IMR-90 (cell line): ENCODE results near the gene MKNK2. TPM values are rescaled to one million over a fixed set of nuclear protein-coding genes. Genes with fewer than 3 reads are reported as not detected.
A peak's percentile ranks its signal among the peaks of the same experiment; 100 is the strongest.

Experiments used
- ATAC-seq: fragments of 200-7000 bp; cut with Tn5 transposase; 2 replicates; pipeline ENCODE4 v1.9.1; 2020; ENCODE audit warnings: low read depth, mild to moderate bottlenecking, moderate library complexity
- BruUV-seq: library from RNA; stranded (reverse); fragments of 400-500 nt; replicated peaks from 2 replicates; lab custom pipeline; 2021; lab: Mats Ljungman, UMichigan
- CTCF ChIA-PET: fragments of 300-600 bp; formaldehyde crosslinking; extraction: SDS; loops from one replicate; lab custom pipeline; 2021; ENCODE audit warnings: antibody characterized with exemption; lab: Yijun Ruan, JAX
- POLR2A ChIA-PET: fragments of 300-600 bp; sonication (Branson Sonifier 250); formaldehyde crosslinking; loops from one replicate; lab custom pipeline; 2022; ENCODE audit warnings: antibody characterized with exemption; ENCODE audit not compliant: unreplicated experiment; lab: Charles Lee
- DNase-seq: peaks from one replicate; pipeline ENCODE4 v3.0.0; 2013
- H2AFZ ChIP-seq: replicated peaks from 2 replicates; pipeline ENCODE3; 2013; ENCODE audit warnings: low read length, mild to moderate bottlenecking; ENCODE audit not compliant: poor library complexity
- H2AK5ac ChIP-seq: 2 replicates; pipeline ENCODE4 v1.6.1; 2013; ENCODE audit warnings: low read depth, low read length, inconsistent platforms
- H2AK9ac ChIP-seq: replicated peaks from 2 replicates; pipeline ENCODE3; 2013; ENCODE audit warnings: mild to moderate bottlenecking, low read depth, low read length, moderate library complexity; ENCODE audit not compliant: poor library complexity
- H2BK120ac ChIP-seq: 2 replicates; pipeline ENCODE4 v1.6.1; 2013; ENCODE audit warnings: low read depth, low read length, inconsistent platforms
- H2BK15ac ChIP-seq: 3 replicates; pipeline ENCODE4 v1.6.1; 2013; ENCODE audit warnings: low read depth, low read length, inconsistent platforms
- H2BK20ac ChIP-seq: 2 replicates; pipeline ENCODE4 v1.6.1; 2013; ENCODE audit warnings: low read depth, mild to moderate bottlenecking, inconsistent platforms, low read length, moderate library complexity
- H2BK5ac ChIP-seq: 2 replicates; pipeline ENCODE4 v1.6.1; 2013; ENCODE audit warnings: mild to moderate bottlenecking, low read depth, low read length, inconsistent platforms; ENCODE audit not compliant: poor library complexity, severe bottlenecking
- H3K14ac ChIP-seq: replicated peaks from 2 replicates; pipeline ENCODE4 v1.6.1; 2013; ENCODE audit warnings: low read depth, low read length, inconsistent platforms
- H3K18ac ChIP-seq: 2 replicates; pipeline ENCODE4 v1.6.1; 2013; ENCODE audit warnings: low read depth, low read length, control low read depth
- H3K23ac ChIP-seq: 2 replicates; pipeline ENCODE4 v1.6.1; 2013; ENCODE audit warnings: low read depth, low read length, inconsistent platforms
- H3K27ac ChIP-seq: 2 replicates; pipeline ENCODE4 v1.5.1; 2013; ENCODE audit warnings: mild to moderate bottlenecking, control low read depth, low read length; ENCODE audit not compliant: insufficient read depth
- H3K27me3 ChIP-seq: 2 replicates; pipeline ENCODE4 v1.6.1; 2013; ENCODE audit warnings: low read length; ENCODE audit not compliant: control insufficient read depth, insufficient read depth
- H3K36me3 ChIP-seq: 2 replicates; pipeline ENCODE4 v1.6.1; 2013; ENCODE audit warnings: low read length, mixed read lengths; ENCODE audit not compliant: control insufficient read depth, insufficient read depth
- H3K4ac ChIP-seq: 2 replicates; pipeline ENCODE4 v1.6.1; 2013; ENCODE audit warnings: low read depth, low read length, inconsistent platforms
- H3K4me1 ChIP-seq: 2 replicates; pipeline ENCODE4 v1.6.1; 2013; ENCODE audit warnings: low read length, mixed read lengths; ENCODE audit not compliant: control insufficient read depth, insufficient read depth
- H3K4me2 ChIP-seq: 2 replicates; pipeline ENCODE4 v1.6.1; 2013; ENCODE audit warnings: low read depth, mild to moderate bottlenecking, control low read depth, low read length, moderate library complexity
- H3K4me3 ChIP-seq: 2 replicates; pipeline ENCODE4 v1.5.1; 2013; ENCODE audit warnings: low read depth, mild to moderate bottlenecking, control low read depth, low read length, moderate library complexity; ENCODE audit not compliant: insufficient read depth
- H3K56ac ChIP-seq: 2 replicates; pipeline ENCODE4 v1.6.1; 2013; ENCODE audit warnings: low read length, inconsistent platforms; ENCODE audit not compliant: insufficient read depth; ENCODE audit errors: extremely low read depth
- H3K79me1 ChIP-seq, 2 experiments: 2 replicates each; pipeline ENCODE4 v1.6.1; 2013; ENCODE audit warnings: low read length in 2 of 2, inconsistent platforms in 1 of 2, low read depth in 1 of 2
- H3K9ac ChIP-seq: 2 replicates; pipeline ENCODE4 v1.6.1; 2013; ENCODE audit warnings: low read depth, low read length, control low read depth
- H3K9me1 ChIP-seq: 2 replicates; pipeline ENCODE4 v1.6.1; 2013; ENCODE audit warnings: low read length, inconsistent platforms; ENCODE audit not compliant: insufficient read depth
- H3K9me3 ChIP-seq: 2 replicates; pipeline ENCODE4 v1.6.1; 2013; ENCODE audit warnings: low read length; ENCODE audit not compliant: control insufficient read depth, insufficient read depth
- H4K20me1 ChIP-seq: 2 replicates; pipeline ENCODE4 v1.6.1; 2013; ENCODE audit warnings: low read length, inconsistent platforms; ENCODE audit not compliant: insufficient read depth
- H4K5ac ChIP-seq: 2 replicates; pipeline ENCODE4 v1.6.1; 2013; ENCODE audit warnings: mild to moderate bottlenecking, low read depth, low read length, control low read depth
- H4K8ac ChIP-seq, 2 experiments: 2 replicates each; pipeline ENCODE4 v1.6.1; 2013; ENCODE audit warnings: low read depth in 2 of 2, low read length in 2 of 2, control low read depth in 1 of 2, inconsistent platforms in 1 of 2
- H4K91ac ChIP-seq: 2 replicates; pipeline ENCODE4 v1.6.1; 2013; ENCODE audit warnings: low read depth, low read length, inconsistent platforms; ENCODE audit not compliant: insufficient read depth
- CEBPB ChIP-seq: IDR thresholded peaks from 2 replicates; pipeline ENCODE4 v1.6.1; 2012; ENCODE audit warnings: low read depth, low read length, improper control_type of control experiment
- RCOR1 ChIP-seq: IDR thresholded peaks from 2 replicates; pipeline ENCODE4 v1.6.1; 2012; ENCODE audit warnings: mild to moderate bottlenecking, low read length, improper control_type of control experiment; ENCODE audit not compliant: insufficient replicate concordance
- RFX5 ChIP-seq: IDR thresholded peaks from 2 replicates; pipeline ENCODE4 v1.8.0; 2012; ENCODE audit warnings: low read depth, mild to moderate bottlenecking, low read length, moderate library complexity
- USF2 ChIP-seq: fragments of 150-350 bp; IDR thresholded peaks from 2 replicates; pipeline ENCODE4 v1.6.1; 2017; ENCODE audit warnings: mild to moderate bottlenecking, antibody characterized with exemption, low read length, low read depth
- WGBS, 2 experiments: methylation state at CpG; one replicate each; pipeline versions ENCODE4 v1.1.5 to v1.1.7; 2013; ENCODE audit warnings: missing lambda C conversion rate in 2 of 2; ENCODE audit not compliant: insufficient read length in 1 of 2; ENCODE audit errors: extremely low coverage in 2 of 2; 5-methylcytosine and 5-hydroxymethylcytosine counted together
- dilution Hi-C: fragments of 300-500 bp; cut with HindIII; formaldehyde crosslinking; loops from one replicate; pipeline ENCODE4 v1.14.3; 2018; ENCODE audit warnings: low sequenced_read_pairs; ENCODE audit not compliant: unreplicated experiment
- in situ Hi-C: fragments of 300-500 bp; cut with MboI; formaldehyde crosslinking; loops from 3 replicates; pipeline ENCODE4 v1.14.3; 2019; ENCODE audit warnings: low sequenced_read_pairs, inconsistent platforms, mixed read lengths
- intact Hi-C: fragments of 100-400 bp; cut with micrococcal nuclease; formaldehyde crosslinking; loops from 2 replicates; pipeline ENCODE4 v1.10.0; 2022
- polyA plus RNA-seq, 3 experiments: library from polyadenylated mRNA; depleted of rRNA; stranded (reverse); fragments of >200 nt; gene quantifications; 2 replicates each; pipeline ENCODE4 v1.2.3, GENCODE V29; 2012; ENCODE audit warnings: low replicate concordance in 1 of 3
- total RNA-seq: library from RNA; depleted of rRNA; stranded (reverse); fragments of >200 nt; gene quantifications from 2 replicates; pipeline ENCODE4 v1.2.3, GENCODE V29; 2012

Gene MKNK2
- total and polyA plus RNA-seq, 2 of the 4 experiments (the other 2 are of a cell fraction) = 21.9 to 31.8 TPM

DNA sequence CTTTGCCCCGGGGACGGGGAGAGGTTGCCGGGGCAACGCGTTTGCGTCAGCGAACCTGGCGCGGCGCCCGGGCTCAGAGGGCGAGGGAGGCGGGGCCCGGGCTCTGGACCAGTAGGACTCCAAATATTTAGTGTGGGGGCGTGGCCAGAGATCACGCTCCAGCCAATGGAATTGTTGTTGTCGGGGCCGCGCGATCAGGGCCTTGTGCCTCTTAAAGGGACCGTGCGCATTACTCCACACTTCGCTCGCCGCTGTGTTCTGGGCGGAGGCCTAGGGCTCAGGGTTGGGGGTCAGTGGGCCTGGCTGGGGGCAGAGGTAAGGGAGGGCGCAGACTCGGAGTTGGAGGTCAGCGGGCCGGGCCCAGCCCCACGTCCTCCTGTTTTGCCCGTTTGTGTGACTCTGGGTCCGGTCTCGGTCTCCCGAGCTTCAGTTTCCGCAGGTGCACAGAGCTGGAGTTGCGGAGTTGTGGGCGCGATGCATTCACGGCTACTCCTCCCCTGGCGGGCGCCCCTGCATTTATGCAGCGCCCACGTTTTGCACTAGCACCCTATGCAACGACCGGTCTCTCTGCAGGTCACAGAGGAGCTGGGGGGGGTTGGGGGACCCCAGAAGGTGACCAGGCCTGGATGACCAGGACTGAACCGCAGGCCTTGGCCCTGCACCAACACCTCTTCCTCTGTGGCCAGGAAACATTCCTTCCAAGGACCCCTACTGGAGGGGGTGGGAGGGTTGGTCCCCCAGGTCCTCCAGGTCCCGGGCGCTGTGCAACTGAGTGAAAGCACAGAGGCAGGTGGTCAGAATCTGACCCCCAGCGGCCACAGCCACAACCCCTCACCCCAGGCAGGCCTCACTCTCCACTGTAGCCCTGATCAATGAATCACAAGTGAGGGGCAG, 10.7 kb upstream of the MKNK2 start:
- H3K27ac ChIP-seq = peak overlapping the region; percentile 92
- peak overlapping the region; percentile 93 for H3K14ac ChIP-seq
- H3K79me1 ChIP-seq = peaks cover 5 to 31% of the 10 kb centered on the region in 2 experiments; a peak in 3 of 4 replicates
- intact Hi-C loops = no loop called here
- peak overlapping the region; percentile 85; the same call in 1 of the 2 replicates for H4K91ac ChIP-seq
- H3K18ac ChIP-seq = peak overlapping the region; percentile 81
- no peaks in the 10 kb centered on the region for H3K27me3 ChIP-seq
- H2BK15ac ChIP-seq = peak overlapping the region; percentile 97; the same call in 1 of the 3 replicates
- POLR2A ChIA-PET = no interaction called here
- in situ Hi-C loops = no loop called here
- H2AFZ ChIP-seq = peak overlapping the region; percentile 99
- no peaks in the 10 kb centered on the region for H3K9me3 ChIP-seq
- peak overlapping the region; percentile 46 to 98 for H4K8ac ChIP-seq
- peaks cover 8% of the 10 kb centered on the region for H3K9me1 ChIP-seq
- peak overlapping the region; percentile 91 for H2AK5ac ChIP-seq
- H2BK20ac ChIP-seq = 0 out of 2 replicates have a peak overlapping the region, but pooled peaks have one; percentile 18
- peak overlapping the region; percentile 77 for H3K56ac ChIP-seq
- DNase-seq (peak; percentile 95), ATAC-seq (peak; percentile 89)
- 2% methylated on average over 31 of the region's 50 CpGs; no CpG with 5 or more reads in 1 of the 2 experiments for WGBS, 2 experiments
- H4K5ac ChIP-seq = peak overlapping the region; percentile 92
- H3K36me3 ChIP-seq = no peaks in the 10 kb centered on the region
- peak overlapping the region; percentile 93 for H2BK120ac ChIP-seq
- H3K9ac ChIP-seq = peak overlapping the region; percentile 83
- BruUV-seq = no TSS peak
- peaks cover 24% of the 10 kb centered on the region for H3K4me1 ChIP-seq
- CTCF ChIA-PET = no interaction called here
- dilution Hi-C loops = no loop called here
- H2AK9ac ChIP-seq = peak overlapping the region; percentile 97
- TF ChIP-seq RCOR1 = no peak
- TF ChIP-seq CEBPB = peak; percentile 30; the same call in 1 of the 2 replicates
- TF ChIP-seq USF2 = peak; percentile 28; the same call in 1 of the 2 replicates
- peak; percentile 86 for TF ChIP-seq RFX5
- H4K20me1 ChIP-seq = no peaks in the 10 kb centered on the region
- H3K4ac ChIP-seq = peak overlapping the region; percentile 86
- H3K4me2 ChIP-seq = peak overlapping the region; percentile 94
- H3K4me3 ChIP-seq = peak overlapping the region; percentile 69
- H3K23ac ChIP-seq = peak overlapping the region; percentile 72; the same call in 1 of the 2 replicates
- peak overlapping the region; percentile 91 for H2BK5ac ChIP-seq
